RWPE2 (cell line): ENCODE measurements around the gene SLC46A1.

Experiments used
- ATAC-seq: fragments of 200-7000 bp; cut with Tn5 transposase; 3 replicates; pipeline ENCODE4 v1.9.1; 2021; ENCODE audit warnings: low read depth
- DNase-seq: peaks from one replicate; pipeline ENCODE4 v3.0.0-alpha.2; 2020; ENCODE audit warnings: low spot score
- H3K27ac ChIP-seq: fragments of 450-650 bp; 2 replicates; pipeline ENCODE4 v1.5.1; 2017; ENCODE audit warnings: mild to moderate bottlenecking; ENCODE audit not compliant: poor library complexity, severe bottlenecking
- H3K27me3 ChIP-seq: fragments of 250-450 bp; sonication (Bioruptor Pico); 2 replicates; pipeline ENCODE4 v1.5.1; 2021; ENCODE audit warnings: mild to moderate bottlenecking, moderate library complexity; ENCODE audit not compliant: insufficient read depth, poor library complexity, severe bottlenecking
- H3K36me3 ChIP-seq: fragments of 250-450 bp; sonication (Bioruptor Pico); 2 replicates; pipeline ENCODE4 v1.5.1; 2020; ENCODE audit warnings: low read depth, mild to moderate bottlenecking, moderate library complexity
- H3K4me1 ChIP-seq: fragments of 250-450 bp; sonication (Bioruptor Pico); 2 replicates; pipeline ENCODE4 v1.5.1; 2021; ENCODE audit warnings: mild to moderate bottlenecking, moderate library complexity; ENCODE audit not compliant: insufficient read depth, poor library complexity, severe bottlenecking
- H3K4me3 ChIP-seq: fragments of 250-450 bp; sonication (Bioruptor Pico); 2 replicates; pipeline ENCODE4 v1.5.1; 2021; ENCODE audit warnings: mild to moderate bottlenecking, moderate library complexity; ENCODE audit not compliant: severe bottlenecking
- H3K9me3 ChIP-seq: fragments of 250-450 bp; sonication (Bioruptor Pico); 2 replicates; pipeline ENCODE4 v1.5.1; 2021; ENCODE audit warnings: mild to moderate bottlenecking, moderate library complexity; ENCODE audit not compliant: severe bottlenecking
- TF ChIP-seq, protein P1 (sequence below): fragments of 450-650 bp; IDR thresholded peaks from one replicate; pipeline ENCODE4 v1.5.1; 2017; ENCODE audit warnings: mild to moderate bottlenecking, moderate library complexity; ENCODE audit not compliant: poor library complexity, severe bottlenecking

SLC46A1 gene

DNA sequence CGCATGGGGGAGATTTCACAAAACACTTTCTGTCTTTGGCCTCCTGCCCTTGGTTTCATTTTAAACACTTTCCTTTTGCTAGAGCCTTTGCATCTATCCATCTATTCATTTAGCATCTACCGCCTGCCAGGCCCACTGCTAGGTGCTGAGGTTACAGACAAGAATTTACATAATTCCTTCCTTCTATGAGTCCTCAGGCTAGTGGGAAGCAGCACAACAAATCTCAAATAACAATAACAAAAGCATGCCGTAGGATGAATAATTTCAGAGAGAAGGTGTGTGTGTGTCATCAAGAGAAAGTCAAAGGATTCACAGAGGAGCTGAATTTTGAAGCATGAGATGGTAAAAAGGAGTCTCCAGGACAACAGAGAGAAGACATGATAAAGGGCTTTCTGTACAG, 6.1 kb upstream of the SLC46A1 start:
- TF ChIP-seq, protein P1, sequence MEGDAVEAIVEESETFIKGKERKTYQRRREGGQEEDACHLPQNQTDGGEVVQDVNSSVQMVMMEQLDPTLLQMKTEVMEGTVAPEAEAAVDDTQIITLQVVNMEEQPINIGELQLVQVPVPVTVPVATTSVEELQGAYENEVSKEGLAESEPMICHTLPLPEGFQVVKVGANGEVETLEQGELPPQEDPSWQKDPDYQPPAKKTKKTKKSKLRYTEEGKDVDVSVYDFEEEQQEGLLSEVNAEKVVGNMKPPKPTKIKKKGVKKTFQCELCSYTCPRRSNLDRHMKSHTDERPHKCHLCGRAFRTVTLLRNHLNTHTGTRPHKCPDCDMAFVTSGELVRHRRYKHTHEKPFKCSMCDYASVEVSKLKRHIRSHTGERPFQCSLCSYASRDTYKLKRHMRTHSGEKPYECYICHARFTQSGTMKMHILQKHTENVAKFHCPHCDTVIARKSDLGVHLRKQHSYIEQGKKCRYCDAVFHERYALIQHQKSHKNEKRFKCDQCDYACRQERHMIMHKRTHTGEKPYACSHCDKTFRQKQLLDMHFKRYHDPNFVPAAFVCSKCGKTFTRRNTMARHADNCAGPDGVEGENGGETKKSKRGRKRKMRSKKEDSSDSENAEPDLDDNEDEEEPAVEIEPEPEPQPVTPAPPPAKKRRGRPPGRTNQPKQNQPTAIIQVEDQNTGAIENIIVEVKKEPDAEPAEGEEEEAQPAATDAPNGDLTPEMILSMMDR = no peak
- ATAC-seq (no peak), DNase-seq (no peak)

DNA sequence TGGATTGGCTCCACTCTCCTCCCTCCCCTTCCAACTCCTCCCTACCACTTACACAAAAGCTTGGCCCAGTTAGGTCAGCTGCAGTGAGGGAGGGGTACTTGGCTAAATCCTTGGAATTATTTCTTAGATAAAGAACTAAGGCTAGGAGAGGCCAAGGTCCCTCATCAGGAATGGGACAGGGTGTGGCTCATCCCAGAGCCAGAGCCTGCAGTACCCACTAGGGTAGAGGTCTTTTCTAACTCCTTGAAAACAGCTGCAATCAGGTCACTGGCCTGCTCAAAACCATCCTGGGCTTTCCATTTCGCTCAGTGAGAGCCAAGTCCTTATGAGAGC, 1.9 kb upstream of the SLC46A1 start:
- ATAC-seq (no peak; the same call in 2 of the 3 replicates), DNase-seq (no peak)
- Histone ChIP-seq H3K9me3 (no peaks in the 10 kb centered on the region), H3K27me3 (no peaks in the 10 kb centered on the region), H3K36me3 (peaks cover 21% of the 10 kb centered on the region), H3K4me3 (no peak overlapping the region), H3K4me1 (peaks cover 29% of the 10 kb centered on the region), H3K27ac (peak overlapping the region; percentile 82)
- TF ChIP-seq, protein P1 = no peak

More for the DNA sequence above, 6.1 kb upstream of the SLC46A1 start:
- Histone ChIP-seq H3K36me3 (no peaks in the 10 kb centered on the region), H3K27me3 (no peaks in the 10 kb centered on the region), H3K9me3 (no peaks in the 10 kb centered on the region), H3K4me3 (no peak overlapping the region), H3K4me1 (peaks cover 20% of the 10 kb centered on the region), H3K27ac (no peak overlapping the region)

DNA sequence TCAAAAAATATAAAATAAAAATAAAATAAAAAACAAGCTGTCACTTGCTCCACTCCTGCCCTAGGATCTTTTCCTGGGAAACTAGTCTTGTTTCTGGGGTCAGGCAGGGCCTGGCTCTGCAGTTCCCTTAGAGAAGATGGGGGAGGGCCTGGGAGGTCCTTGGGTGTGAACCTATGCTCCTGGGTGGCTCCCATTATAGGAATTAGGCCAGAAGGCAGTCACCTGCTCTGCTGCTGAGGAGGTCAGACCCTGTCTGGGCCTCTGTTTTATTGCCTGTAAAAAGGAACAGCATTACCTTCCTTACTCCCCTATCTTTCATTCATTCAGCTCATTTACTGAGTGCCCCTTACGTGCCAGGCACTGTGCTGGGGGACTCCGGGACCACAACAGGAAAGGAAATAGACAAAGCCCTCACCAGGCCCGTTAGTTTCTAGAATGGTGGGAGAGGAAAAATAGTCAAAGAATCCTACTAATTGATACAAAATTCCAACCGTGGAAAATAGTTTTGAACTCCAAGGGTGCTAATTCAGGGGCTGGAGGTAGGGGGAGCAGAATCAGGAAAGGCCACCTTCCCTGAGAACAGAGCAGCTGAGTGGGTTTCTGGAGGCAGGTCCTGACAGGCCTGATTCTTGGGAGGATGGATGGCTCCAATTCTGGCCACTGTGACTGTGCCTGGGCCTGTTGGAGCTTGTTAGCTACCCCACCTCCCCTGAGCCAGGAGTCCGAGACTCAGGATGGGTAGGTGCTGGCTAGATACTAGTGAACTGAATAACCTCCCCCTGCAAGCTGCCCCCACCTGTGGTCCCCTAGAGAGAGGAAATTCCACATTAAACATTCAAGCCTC, 1.3 kb upstream of the SLC46A1 start:
- no peak overlapping the region for H3K4me3 ChIP-seq
- ATAC-seq (peak; percentile 86), DNase-seq (peak; percentile 95)
- TF ChIP-seq, protein P1 = peak; percentile 61
- H3K27ac ChIP-seq = peak overlapping the region; percentile 82
- peaks cover 27% of the 10 kb centered on the region for H3K36me3 ChIP-seq
- H3K27me3 ChIP-seq = no peaks in the 10 kb centered on the region
- peaks cover 29% of the 10 kb centered on the region for H3K4me1 ChIP-seq
- no peaks in the 10 kb centered on the region for H3K9me3 ChIP-seq

DNA sequence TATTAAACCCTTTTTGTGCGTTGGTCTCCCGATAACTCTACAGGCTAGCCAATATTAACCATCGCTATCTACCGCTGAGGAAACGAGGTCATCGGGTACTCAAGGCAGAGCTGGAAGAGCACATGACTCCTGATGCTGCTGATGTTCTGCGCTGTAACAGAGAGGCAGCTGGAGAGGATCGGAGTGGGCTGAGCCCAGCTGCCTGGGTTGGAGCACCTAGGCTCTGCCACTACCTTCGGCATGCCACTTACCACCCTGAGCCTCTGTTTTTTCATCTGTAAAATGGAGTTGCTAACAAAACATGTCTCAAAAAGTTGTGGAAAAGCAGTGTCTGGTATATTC, 432 bp upstream of the SLC46A1 start:
- DNase-seq (no peak), ATAC-seq (no peak; the same call in 2 of the 3 replicates)
- H3K4me1 ChIP-seq = peaks cover 29% of the 10 kb centered on the region
- no peaks in the 10 kb centered on the region for H3K9me3 ChIP-seq
- H3K4me3 ChIP-seq = peak overlapping the region; percentile 60
- H3K27ac ChIP-seq = peak overlapping the region; percentile 82
- no peaks in the 10 kb centered on the region for H3K27me3 ChIP-seq
- TF ChIP-seq, protein P1 = no peak
- H3K36me3 ChIP-seq = peaks cover 36% of the 10 kb centered on the region

DNA sequence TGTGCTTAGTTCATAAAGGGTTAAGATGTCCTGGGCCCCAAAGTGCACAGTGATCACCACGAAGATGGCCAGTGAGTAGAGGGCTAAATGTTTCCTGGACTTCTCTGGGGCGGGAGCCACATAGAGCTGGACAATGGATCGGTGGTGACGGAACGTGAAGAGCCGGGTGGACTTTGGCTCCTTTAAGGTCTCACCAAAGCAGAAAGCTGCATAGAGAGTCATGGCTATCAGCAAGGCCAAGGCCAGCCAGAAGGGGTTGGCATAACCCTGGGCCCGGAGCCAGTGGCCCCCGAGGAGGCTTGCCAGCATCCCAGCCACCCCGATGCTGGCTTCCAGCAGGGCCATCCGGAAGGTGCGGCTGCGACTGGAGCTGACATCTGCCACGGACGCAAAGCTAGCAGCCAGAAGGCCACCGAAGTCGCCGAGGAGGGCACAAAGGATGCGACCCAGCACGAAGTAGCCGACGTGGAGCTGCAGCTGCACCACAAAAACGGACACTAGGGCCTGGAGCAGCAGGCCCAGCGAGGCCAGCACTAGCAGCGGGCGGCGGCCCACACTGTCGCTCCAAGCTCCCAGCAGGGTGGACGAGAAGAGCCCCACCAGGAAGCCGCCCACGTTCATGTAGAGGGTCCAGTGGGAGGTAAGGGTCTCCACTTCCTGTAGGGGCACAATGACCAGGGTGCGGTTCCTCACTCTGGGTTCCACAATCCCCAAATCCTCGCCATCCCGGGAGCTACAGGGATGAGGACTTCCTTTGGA, 1.0 kb downstream of the SLC46A1 start:
- no peaks in the 10 kb centered on the region for H3K9me3 ChIP-seq
- no peaks in the 10 kb centered on the region for H3K27me3 ChIP-seq
- H3K27ac ChIP-seq = peak overlapping the region; percentile 82
- ATAC-seq (no peak), DNase-seq (no peak)
- H3K36me3 ChIP-seq = peaks cover 51% of the 10 kb centered on the region
- H3K4me3 ChIP-seq = peak overlapping the region; percentile 60
- peaks cover 29% of the 10 kb centered on the region for H3K4me1 ChIP-seq
- TF ChIP-seq, protein P1 = no peak
